Islet precursor cell (in vitro differentiated cells): ENCODE results near the gene LTB.

Experiments
- DNase-seq: peaks from one replicate; pipeline ENCODE4 v3.0.0-alpha.2; 2018

The LTB gene

DNA sequence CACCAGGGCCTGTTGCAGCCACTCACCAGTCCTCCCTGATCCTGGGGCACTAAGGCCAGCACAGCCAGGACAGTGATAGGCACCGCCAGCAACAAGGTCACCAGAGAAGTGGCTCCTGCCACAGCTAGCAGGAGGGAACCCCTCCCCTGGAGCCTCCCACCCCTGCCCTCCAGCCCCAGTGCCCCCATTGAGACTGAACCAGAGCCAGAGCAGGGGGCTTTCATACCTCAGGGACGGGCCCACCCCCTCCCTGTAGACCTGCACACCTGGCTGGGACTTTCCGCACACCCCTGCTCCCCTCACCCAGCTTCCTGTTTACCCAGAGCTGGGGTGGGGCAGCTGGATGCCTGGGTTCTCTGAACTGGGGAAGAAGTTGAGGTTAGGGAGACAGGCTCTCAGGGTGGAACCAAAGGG lies at the start of gene LTB:
Gene LTB (minus strand): TSS at position 195 of the 414 bp plus-strand sequence. CDS start 7 bp downstream, at position 188.
- no peak for DNase-seq

DNA sequence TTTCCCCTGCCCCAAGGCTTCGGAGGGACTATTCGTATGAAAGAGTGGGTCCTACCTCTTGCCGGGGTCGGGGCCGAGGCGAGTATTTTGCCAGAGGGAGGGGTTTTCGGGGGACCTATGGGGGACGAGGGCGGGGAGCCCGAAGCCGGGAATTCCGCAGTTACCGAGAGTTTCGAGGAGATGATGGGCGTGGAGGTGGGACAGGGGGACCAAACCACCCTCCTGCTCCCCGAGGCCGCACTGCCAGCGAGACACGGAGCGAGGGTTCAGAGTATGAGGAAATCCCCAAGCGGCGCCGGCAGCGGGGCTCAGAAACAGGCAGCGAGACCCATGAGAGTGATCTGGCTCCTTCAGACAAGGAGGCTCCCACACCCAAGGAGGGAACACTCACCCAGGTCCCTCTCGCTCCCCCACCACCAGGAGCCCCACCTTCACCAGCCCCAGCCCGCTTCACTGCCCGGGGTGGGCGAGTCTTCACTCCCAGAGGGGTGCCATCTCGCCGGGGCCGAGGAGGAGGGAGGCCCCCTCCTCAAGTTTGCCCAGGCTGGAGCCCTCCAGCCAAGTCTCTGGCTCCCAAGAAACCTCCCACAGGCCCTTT lies 49.6 kb upstream of the LTB start:
- DNase-seq: no peak

- DNase-seq: no peak
Observed at GRCh38 chr6:31631209-31631608, 49.0 kb upstream of the LTB start.

DNA sequence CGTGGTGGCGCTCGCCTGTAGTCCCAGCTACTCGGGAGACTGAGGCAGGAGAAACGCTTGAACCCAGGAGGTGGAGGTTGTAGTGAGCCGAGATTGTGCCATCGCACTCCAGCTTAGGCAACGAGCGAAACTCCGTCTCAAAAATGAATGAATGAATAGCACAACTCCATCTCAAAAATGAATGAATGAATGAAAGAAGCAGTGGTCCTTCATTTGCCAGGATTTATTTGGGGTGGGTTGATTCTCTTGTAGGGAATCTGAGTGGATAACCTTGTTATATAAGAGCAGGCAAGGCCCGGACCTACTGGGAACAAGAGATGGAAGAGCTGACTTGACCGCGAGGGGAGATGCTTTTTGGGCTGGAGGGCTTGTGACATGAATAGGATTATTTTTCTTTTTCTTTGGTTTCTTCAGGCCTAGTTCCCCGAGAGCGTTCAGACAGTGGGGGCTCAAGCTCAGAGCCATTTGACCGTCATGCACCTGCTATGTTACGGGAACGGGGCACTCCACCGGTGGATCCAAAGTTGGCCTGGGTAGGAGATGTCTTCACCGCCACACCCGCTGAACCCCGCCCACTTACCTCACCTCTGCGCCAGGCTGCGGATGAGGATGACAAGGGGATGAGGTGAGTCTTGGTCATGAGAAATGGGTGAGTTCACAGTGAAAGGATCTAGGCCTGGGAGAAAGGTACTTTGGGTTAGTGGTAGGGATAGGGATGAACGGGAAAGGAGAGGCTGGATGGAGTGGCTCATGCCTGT lies 48.1 kb upstream of the LTB start:
- no peak for DNase-seq

DNA sequence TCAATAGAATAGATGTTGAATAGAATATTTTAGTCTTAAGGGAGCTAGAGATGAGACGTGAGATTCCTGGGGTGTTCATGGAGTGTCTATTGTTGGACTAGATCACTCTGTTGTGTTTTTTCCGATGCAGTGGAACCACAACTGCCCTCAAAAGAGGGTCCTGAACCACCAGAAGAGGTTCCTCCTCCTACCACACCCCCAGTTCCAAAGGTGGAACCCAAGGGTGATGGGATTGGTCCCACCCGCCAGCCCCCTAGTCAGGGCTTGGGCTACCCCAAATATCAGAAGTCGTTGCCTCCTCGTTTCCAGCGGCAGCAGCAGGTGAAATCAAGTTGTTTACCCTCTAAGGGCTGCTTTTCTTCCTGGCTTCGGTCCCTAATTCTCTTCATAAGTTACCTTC lies 46.8 kb upstream of the LTB start:
- DNase-seq: no peak

DNA sequence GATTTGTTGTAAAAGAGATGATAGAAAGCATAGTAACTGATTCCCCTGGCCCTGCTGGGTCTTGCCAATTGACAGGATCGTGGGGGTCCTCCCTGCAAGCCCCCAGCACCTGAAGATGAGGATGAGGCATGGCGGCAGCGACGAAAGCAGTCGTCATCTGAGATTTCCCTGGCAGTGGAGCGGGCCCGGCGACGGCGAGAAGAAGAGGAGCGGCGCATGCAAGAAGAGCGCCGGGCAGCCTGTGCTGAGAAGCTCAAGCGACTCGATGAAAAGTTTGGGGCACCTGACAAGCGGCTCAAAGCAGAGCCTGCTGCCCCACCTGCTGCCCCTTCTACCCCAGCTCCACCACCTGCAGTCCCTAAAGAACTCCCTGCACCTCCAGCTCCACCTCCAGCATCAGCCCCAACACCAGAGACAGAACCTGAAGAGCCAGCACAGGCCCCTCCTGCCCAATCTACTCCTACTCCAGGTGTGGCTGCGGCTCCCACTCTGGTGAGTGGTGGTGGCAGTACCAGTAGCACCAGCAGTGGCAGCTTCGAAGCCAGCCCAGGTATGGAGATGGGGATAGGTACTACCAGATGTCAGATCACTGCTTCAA lies 45.6 kb upstream of the LTB start:
- DNase-seq: no peak

GRCh38 chr6:31626952-31627351 lies 44.7 kb upstream of the LTB start:
- no peak for DNase-seq

GRCh38 chr6:31624070-31624469 lies 41.8 kb upstream of the LTB start:
- no peak for DNase-seq

GRCh38 chr6:31622684-31623091 lies 40.5 kb upstream of the LTB start:
- no peak for DNase-seq

DNA sequence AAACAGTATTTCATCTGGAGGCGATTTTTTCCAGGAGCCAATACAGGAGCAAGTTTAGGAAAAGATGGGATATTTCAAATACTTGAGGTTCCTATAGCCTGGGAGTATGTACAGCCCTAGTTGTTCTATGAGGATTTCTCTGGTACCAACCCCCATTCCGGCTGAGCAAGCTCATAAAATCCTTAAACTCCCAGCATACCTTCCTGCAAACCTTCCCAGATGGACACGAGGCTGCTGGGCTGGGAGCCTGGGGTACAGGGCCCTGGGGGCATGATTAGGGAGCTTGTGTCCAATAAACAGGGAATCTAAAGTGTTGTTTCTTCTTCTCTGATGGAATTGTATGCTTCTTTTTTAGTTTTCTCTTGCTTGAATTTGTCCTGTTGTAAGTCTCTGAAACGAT lies 39.8 kb upstream of the LTB start:
- no peak for DNase-seq

DNA sequence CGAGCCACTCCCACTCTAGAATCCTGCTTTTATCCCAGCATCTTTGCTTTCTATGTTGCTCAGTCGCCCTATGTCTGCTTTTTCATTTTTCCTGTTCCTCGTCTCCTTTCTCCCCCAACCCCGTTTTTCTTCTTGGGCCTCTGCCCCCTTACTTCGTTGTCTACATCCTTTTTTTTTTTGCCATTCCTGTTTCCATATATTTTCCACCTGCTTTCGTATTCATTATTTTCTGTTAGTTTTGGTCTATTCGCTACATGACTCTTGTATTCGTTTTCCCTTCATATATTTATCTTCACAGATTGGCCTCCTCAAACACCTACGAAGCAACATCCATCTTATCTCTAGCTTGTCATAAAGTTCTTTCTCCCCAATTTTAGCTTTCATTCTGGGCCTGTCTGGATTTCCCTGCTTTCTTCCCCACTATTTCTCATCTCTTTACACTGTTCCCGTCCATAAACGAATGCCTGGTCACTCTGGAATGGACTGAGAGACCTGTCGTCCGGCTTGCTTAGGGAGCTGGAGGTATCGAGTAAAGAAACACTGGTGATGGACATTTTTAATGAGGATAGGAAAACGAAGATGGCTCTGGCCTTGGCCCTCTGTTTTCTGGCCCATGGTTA lies 39.2 kb upstream of the LTB start:
- DNase-seq: no peak

GRCh38 chr6:31620586-31621319 lies 38.5 kb upstream of the LTB start, which contains the start of gene PRRC2A:
Gene PRRC2A, plus strand, starts transcription at chr6:31620715. Its CDS starts 2,075 bp downstream, at chr6:31622790.
- DNase-seq: no peak

GRCh38 chr6:31619805-31620585 lies 37.8 kb upstream of the LTB start:
- peak; percentile 99 for DNase-seq

DNA sequence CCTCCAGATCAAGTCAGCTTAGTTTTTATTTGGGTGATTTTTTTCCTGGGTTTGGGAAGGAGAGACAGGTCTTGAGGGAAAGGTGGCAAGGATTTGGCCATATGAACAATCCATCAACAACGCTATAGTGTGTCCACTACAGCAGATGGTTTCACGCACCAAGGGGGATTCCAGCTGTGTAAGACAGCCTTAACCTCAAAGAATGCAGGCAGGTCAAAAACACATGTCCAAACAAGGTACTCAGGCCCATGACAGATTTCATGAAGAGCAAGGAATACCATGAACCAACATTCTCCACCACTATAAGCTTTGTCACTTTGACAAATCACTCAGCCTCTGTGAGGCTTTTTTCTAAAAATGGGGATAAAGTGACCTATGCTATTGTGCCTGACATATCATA lies 34.8 kb upstream of the LTB start:
- DNase-seq: no peak

- DNase-seq: no peak
Observed at GRCh38 chr6:31615748-31616147, 33.5 kb upstream of the LTB start.

GRCh38 chr6:31614684-31615578 lies 32.7 kb upstream of the LTB start, which contains the start of gene AIF1:
Gene AIF1, plus strand, starts transcription at chr6:31615234. Its CDS starts 96 bp downstream, at chr6:31615330.
- no peak for DNase-seq

DNA sequence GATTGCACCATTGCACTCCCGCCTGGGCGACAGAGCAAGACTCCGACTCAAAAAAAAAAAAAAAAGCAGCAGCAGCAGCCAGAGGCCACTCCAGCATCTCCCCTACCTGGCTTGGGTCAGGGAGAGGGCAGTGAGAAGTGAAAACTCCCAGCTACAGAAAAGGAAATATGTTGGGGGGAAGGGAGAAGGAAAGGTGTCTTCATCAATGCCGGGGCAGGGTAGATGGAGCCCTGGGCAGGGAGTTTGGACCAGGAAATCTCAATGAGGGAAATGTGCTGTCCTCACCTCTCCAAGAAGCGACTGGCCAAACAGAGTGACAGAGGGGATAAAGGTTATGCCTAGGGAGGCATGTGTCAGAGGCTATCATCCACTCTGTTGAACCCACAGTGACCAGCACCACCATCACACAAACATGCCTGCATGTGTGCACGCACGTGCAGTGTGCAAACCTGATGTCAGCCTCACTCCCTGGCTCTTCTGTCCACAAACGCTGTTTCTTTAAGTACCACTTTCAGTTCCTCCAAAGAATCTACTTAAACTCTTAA lies 31.9 kb upstream of the LTB start:
- DNase-seq: no peak

DNA sequence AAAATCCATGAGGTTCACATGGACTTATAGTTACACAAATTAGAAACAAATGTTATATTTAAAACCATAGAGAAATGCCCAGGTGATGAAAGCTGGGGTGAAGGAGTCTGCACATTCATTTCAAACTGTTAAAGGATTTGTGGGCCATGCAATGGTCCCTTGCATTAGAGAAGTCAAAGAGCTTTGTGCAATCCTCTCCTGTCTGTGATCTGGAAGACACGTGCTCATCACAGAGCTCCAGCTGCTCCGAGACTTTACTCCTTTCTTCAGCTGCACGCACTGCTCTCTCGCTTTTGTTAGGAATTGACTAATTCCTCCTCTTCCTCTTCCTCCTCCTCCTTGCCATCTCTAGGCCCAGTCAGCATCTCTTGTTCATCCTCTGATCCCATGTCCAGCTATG lies 28.7 kb upstream of the LTB start:
- no peak for DNase-seq

DNA sequence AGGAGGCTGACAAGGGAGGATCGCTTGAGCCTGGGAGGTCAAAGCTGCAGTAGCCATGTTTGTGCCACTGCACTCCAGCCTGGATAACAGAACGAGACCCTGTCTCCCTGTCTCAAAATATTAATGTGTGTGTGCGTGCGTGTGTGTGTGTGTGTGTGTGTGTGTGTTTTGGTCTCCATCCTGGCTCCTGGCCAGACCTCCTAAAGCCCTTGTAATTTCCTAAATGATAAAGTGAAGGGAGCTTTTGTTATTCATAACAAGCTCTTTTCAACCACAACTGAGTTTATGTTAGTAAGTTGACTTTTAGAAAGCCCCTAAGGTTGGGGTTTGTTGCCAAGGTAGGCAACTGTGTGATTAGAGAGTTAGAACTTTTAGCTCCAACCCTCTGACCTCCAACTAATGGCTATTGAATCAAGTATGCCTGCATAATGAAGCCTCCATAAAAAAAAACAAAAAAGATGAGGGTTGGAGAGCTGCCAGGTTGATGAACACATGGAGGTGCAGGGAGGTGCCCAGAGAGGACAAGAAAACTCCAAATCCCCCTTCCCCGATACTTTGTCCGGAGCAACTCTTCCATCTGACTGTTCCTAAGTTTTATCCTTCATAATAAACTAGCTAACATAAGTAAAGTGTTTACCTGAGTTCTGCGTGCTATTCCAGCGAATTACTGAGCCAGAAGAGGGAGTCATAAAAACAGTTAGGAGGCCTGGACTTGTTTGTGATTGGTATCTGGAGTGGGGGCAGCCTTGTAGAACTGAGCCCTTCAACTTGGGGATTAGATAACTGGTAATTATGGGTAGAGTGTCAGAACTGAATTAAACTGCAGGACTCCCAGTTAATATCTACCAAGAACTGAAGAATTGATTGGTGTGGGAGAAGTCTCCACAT lies 27.5 kb upstream of the LTB start:
- no peak for DNase-seq

DNA sequence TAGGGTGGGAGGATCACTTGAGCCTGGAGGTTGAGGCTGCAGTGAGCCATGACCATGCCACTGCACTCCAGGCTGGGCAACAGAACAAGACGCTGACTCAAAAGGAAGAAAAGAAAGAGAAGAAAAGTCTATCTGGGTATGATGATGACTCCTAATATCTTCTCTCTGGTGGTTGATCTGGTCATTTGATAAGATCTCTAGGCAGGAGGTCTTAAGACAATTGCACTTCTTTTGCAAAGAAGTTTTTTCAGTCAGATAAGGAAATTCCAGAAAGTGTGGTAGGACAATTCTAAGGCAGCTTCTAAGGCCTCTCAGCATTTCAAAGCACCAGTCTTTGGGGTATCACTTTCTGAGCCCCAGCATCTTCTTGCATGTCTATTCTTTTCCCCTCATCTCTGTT lies 25.1 kb upstream of the LTB start:
- no peak for DNase-seq
